Astrocyte of the cerebellum (primary cell): ENCODE measurements around the gene MTHFD1.

Source experiments
- DNase-seq: peaks from one replicate; pipeline ENCODE4 v3.0.0-alpha.2; 2011; ENCODE audit warnings: low read depth
- H3K4me3 ChIP-seq: 2 replicates; pipeline ENCODE4 v1.5.1; 2011; ENCODE audit warnings: mild to moderate bottlenecking, low read depth, low read length, moderate library complexity
- CTCF ChIP-seq: IDR thresholded peaks from 2 replicates; pipeline ENCODE4 v1.5.1; 2012; ENCODE audit warnings: low read length, low read depth, moderate library complexity, mild to moderate bottlenecking; ENCODE audit errors: missing control alignments
- in situ Hi-C: cut with HindIII; loops from 2 replicates; pipeline ENCODE4 v1.10.0; 2017; ENCODE audit warnings: low sequenced_read_pairs

MTHFD1 gene

GRCh38 chr14:64488590-64489099 lies 100.5 kb downstream of the MTHFD1 start:
- DNase-seq, result no peak
- in situ Hi-C loops, result no loop called here
- no peak overlapping the region for H3K4me3 ChIP-seq
- no peak for TF ChIP-seq CTCF

DNA sequence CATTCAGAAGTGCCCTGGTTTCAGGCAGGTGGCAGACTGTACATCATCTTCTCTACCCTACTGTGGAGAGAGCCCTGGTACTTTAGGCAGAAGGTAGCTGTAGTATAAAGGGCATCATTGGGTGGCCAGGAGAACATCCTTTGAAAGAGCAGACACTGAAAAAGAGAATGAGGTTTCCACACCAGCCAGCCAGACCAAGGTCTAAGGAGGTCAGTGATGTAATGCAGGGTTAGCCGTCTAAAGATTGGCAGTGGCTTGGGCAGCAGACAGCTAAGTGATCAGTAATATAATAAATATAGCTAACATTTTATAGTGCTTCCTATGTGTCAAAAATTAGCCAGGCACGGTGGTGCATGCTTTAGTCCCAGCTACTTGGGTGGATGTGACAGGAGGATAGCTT lies 103.5 kb downstream of the MTHFD1 start:
- H3K4me3 ChIP-seq, result no peak overlapping the region
- in situ Hi-C loops, result no loop called here
- TF ChIP-seq CTCF, result no peak
- DNase-seq, result no peak

- no peak overlapping the region for H3K4me3 ChIP-seq
- no peak for TF ChIP-seq CTCF
- no peak for DNase-seq
- in situ Hi-C loops, result no loop called here
These were observed 105.3 kb downstream of the MTHFD1 start for GRCh38 chr14:64493455-64493854.

GRCh38 chr14:64495252-64495651 lies 107.1 kb downstream of the MTHFD1 start:
- TF ChIP-seq CTCF, result no peak
- no peak for DNase-seq
- H3K4me3 ChIP-seq, result no peak overlapping the region
- in situ Hi-C loops, result no loop called here

DNA sequence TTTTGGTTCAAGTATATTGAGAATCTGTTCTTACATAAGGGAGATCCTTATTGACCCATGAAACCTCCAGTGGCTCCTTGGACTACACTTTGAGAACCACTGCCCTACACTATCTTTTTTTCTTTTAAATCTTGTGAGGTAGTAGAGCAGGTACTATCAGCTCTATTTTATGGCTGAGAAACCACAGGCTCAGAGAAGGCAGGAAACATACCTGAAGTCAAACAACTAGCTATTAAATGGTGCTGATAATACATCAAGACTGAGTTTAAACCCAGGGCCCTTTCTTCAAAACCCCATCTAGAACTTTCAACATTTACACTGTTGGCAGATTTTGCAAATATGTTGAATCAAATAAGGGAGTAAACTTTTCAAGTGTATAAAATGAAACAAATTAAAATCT lies 108.6 kb downstream of the MTHFD1 start:
- TF ChIP-seq CTCF, result no peak
- no peak overlapping the region for H3K4me3 ChIP-seq
- DNase-seq, result no peak
- in situ Hi-C loops, result no loop called here

DNA sequence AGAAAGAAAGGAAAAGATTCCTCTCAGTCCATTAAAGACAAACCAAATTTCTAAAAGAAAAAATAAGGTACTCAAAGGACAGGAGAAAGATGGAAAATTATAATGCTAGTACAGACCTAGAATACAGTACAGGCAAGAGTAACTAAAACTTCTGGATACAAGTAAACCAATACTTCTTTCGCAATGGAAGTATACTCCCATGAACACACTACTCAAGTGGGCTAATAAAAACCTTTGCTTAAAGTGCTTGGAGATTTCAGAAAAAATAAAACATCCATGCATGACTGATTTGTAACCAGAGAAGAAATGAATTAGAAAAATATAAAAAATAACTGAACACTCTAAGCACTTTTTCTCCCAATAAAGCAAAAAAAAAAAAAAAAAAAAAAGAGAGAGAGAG lies 111.9 kb downstream of the MTHFD1 start:
- no peak for DNase-seq
- no peak overlapping the region for H3K4me3 ChIP-seq
- TF ChIP-seq CTCF, result no peak
- in situ Hi-C loops, result no loop called here
